GM08714 (cell line): ENCODE data around the gene F2.
"Not testable (repeated sequence)": the region's sequence is repeated elsewhere in the genome, so short reads cannot be mapped to it uniquely, and the experiment has no call there.

Experiments
- H3K4me3 ChIP-seq: fragments of 200-500 bp; sonication (Bioruptor generic); 2 replicates; pipeline ENCODE4 v1.5.1; 2014; ENCODE audit warnings: mild to moderate bottlenecking, low read length, inconsistent platforms
- ZNF274 ChIP-seq: IDR thresholded peaks from 2 replicates; pipeline ENCODE4 v1.6.1; 2012; ENCODE audit warnings: mild to moderate bottlenecking, low read depth, low read length

Gene F2

DNA sequence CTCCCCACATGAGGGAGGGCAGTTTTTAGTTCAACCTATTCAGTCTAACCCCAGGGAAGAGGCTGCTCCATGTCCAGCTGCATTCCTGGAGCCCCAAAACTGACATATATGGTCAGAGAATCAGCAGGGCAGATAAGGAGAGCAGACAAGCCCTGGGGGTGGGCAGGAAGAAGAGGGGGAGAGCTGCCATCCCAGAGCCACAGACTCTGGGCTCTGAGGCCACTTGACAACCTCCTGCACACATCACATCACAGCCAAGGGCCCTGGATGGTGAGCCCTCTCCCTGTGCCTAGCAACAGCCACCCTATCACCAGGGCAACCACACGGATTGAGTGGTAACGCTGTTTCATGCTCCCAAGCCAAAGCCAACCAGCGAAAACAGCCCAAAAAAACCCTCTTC is 21.7 kb upstream of the F2 start:
- H3K4me3 ChIP-seq = no peak overlapping the region
- TF ChIP-seq ZNF274 = no peak

DNA sequence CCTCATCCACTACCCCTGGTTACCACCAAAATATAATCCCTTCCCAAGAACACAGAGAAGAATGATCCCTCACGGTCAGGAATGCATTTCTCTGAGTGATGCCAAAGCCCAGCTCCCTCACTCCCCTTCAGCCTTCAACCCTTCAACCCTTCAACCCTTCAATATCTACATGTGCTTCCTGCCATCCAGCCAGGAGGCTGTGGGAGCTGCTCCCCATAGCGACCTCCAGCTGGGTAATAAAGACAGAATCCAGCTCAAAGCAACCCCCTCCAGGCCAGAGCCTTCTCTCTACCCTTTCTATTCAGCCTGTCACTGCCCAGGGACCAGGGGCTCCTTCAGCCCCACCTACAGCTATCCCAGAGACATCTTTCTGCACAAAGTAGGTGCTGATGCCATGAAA is 21.3 kb upstream of the F2 start:
- H3K4me3 ChIP-seq = no peak overlapping the region
- no peak for TF ChIP-seq ZNF274

DNA sequence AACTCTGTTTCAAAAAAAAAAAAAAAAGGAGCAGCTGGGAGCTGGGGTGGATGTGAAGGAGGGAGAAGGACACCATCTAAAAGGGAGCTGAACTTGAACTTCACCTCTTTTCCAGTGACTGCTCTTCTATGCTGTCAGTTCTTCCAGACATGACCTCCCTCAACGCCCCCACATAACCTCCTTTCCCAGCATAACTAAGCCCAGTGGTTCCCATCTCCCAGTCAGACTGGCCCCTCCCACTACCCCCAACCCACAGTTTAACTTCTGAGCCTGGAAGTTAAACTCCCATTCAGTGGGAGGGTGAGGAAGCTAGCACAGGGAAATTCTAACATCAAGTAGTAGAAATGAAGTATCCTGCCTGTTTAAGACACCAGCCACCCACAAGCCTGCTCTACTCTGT is 20.4 kb upstream of the F2 start:
- H3K4me3 ChIP-seq = no peak overlapping the region
- TF ChIP-seq ZNF274 = no peak

DNA sequence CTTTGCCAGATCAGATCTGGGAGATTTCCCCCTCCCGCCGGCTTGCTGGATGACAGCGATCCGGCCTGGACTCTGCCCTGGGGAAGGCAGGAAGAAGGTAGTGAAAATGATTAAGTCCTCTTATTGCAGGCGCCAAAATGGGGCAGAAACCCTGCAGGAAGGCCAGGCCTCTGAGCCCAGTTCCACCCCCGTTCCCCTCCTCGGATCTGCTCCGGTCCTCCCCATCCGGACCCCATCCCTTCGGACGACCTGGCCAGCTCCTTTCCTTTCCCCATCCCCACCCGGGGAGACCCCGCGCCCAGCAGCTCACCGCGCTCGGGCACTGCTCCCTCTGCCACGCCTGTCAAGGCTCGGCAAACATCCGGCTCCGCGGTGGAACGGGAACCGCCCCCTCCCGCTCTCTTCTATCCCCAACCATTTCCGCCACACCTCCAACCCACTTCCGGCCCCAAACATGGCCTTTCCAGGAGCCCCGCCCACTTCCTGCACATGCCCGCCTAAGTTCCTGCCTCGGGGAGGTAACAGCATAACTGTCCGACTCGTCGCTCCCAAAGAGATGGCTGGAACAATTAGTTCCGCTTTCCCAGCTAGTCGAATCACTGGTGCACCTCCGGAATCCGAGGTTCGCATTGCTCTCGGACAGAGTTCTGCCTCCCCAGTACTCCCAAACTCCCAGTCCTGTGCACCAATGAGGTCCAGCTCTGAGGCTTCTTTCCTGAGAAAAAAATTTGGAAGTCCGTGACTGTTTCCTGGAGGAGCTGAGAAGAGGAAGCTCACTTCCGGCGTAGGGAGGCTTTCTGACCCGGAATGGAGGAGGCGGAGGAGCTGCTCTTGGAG is 18.6 kb upstream of the F2 start, which contains the start of the genes ARHGAP1 and ZNF408:
ARHGAP1 (minus strand) TSS at position 379 of the 837 bp plus-strand sequence. CDS start 4,512 bp downstream, outside the sequence.
ZNF408 (plus strand) TSS at position 791 of the 837 bp plus-strand sequence; CDS start at position 808, 17 bp downstream.
- no peak for TF ChIP-seq ZNF274
- H3K4me3 ChIP-seq = peak within 1 kb of the TSS; percentile 92

DNA sequence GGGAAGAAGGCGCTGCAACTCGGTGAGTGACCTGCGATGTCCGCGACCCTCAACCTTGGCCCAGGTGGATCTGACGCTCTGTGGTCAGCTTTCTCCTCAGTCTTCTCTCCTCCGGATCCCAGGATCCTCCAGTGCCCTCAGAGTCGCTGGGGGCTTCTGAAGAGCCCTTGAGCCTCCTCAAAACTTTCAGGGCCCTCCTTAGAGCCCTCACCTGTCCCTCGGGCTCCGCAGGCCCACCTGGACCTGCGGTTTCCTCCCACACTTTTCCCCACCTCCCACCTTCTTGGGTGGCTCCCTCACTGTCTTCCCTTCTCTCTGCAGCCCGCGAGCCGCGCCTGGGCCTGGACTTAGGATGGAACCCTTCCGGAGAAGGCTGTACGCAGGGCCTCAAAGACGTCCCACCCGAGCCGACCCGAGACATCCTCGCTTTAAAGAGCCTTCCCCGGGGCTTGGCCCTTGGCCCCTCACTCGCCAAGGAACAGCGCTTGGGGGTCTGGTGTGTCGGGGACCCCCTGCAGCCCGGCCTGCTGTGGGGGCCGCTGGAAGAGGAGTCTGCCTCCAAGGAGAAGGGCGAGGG is 17.8 kb upstream of the F2 start:
- peak overlapping the region; percentile 86 for H3K4me3 ChIP-seq
- TF ChIP-seq ZNF274 = no peak

DNA sequence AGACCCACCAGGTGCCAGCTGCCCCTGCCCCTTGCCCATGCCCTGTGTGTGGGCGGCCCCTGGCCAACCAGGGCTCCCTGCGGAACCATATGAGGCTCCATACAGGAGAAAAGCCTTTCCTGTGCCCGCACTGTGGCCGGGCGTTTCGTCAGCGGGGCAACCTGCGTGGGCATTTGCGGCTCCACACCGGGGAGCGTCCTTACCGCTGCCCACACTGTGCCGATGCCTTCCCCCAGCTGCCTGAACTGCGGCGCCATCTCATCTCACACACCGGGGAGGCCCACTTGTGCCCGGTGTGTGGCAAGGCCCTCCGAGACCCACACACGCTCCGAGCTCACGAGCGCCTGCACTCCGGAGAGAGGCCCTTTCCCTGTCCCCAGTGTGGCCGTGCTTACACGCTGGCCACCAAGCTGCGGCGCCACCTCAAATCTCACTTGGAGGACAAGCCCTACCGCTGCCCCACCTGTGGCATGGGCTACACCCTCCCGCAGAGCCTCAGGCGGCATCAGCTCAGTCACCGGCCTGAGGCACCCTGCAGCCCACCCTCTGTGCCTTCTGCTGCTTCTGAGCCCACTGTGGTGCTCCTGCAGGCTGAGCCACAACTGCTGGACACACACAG is 13.8 kb upstream of the F2 start:
- TF ChIP-seq ZNF274 = no peak
- H3K4me3 ChIP-seq = no peak overlapping the region

DNA sequence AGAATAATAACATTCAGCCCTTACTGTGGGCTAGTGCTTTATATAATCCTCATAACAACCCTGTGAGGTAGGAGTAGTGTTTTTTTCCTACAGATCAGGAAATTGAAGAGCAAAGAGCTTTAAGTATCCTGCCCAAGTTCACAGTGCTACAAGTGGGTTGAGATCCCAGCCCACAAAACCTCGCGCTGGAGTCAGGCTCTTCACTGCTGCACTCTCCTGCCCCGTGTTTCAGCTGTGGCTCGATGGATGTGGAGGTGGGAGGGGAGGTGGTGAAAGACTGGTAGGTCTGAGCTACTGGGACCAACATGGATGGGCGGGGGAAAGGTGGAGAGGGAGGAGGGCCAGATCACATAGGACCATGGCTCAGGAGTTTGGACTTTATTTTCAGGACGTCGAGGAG is 12.1 kb upstream of the F2 start:
- H3K4me3 ChIP-seq = no peak overlapping the region
- no peak for TF ChIP-seq ZNF274

DNA sequence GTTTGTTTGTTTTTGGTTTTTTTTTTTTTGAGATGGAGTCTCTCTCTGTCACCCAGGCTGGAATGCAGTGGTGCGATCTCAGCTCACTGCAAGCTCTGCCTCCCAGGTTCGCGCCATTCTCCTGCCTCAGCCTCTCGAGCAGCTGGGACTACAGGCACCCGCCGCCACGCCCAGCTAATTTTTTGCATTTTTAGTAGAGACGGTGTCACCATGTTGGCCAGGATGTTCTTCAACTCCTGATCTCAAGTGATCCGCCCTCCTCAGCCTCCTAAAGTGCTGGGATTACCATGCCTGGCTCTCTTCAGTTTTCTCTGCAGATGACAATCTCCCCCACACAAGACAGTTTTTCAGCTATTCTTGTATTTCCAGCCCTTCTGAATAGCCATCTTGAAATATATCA is 9.7 kb upstream of the F2 start:
- not testable (repeated sequence) for H3K4me3 ChIP-seq

DNA sequence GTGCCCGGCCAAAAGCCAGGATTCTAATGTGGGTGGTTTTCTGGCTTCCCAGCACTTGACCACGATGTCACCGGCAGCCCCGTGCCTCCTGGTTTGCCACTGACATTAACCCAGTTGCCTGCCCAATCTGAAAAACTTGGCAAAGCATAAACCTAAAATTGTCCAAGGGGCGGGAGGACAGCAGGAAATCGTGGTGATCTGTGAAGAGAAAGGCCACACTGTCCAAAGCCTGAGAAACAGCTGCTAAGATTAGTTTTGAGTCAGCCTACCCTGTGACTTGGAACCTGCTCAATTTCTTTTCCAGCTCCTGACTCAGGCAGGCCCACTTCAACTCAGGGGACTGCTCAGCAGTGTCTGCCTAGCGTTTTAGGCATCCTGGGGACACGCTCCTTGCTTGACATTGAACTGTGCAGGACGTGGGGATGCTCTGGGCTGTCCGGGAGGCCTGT is 8.2 kb upstream of the F2 start:
- no peak for TF ChIP-seq ZNF274

DNA sequence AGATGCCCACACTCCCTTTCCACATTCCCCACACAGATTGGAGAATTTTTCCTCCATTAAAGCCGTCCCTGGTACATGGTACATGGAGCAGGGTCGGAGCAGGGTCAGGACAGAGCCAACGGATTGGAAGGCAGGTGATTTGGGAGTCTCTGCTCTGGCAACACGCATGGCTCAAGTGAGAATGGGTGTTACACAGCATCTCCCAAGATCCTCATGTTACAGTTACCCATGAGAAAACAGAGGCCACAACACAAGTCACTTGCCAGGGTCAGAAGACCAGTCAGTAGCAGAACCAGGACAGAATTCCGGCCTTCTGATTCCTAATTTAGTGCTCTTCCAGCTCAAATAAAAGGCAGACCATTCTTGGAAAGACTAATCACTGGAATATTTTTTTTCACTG is 7.7 kb upstream of the F2 start:
- TF ChIP-seq ZNF274 = no peak
- H3K4me3 ChIP-seq = no peak overlapping the region

More for the DNA sequence above, 8.2 kb upstream of the F2 start:
- H3K4me3 ChIP-seq = no peak overlapping the region

DNA sequence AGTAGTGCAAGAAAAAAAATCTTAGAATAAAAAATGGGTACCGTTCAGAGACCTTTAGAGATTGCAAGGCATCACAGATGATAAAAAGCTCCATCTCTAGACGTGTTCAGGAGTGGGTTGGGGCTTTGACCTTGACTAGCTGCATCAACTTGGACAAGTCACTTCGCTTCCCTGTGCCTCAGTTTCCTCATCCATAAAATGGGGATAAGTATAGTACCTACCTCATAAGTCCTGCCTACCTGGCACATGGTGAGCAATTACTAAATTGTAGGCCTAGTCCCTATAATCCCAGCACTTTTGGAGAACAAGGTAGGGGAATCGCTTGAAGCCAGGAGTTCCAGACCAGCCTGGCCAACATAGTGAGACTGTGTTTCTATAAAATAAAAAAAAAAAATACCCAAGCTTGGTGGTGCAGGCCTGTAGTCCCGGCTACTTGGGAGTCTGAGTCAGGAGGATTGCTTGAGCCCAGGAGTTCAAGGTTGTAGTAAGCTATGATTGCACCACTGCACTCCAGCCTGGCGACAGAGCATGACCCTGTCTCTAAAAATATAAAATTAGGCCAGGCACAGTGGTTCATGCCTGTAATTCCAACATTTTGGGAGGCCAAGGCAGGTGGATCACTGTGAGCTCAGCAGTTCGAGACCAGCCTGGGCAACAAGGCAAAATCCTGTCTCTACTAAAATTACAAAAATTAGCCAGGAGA is 6.0 kb upstream of the F2 start:
- no peak overlapping the region for H3K4me3 ChIP-seq
- no peak for TF ChIP-seq ZNF274

DNA sequence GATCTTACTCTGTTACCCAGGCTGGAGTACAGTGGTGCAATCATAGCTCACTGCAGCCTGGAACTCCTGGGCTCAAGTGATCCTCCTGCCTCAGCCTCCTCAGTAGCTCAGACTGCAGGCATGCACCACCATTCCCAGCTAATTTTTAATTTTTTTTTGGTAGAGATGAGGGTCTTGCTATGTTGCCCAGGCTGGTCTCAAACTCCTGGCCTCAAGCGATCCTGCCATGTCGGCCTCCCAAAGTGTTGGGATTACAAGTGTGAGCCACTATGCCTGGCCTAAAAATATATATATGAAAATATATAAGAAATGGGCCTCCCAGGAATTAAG is 1.2 kb upstream of the F2 start:
- H3K4me3 ChIP-seq = not testable (repeated sequence)

DNA sequence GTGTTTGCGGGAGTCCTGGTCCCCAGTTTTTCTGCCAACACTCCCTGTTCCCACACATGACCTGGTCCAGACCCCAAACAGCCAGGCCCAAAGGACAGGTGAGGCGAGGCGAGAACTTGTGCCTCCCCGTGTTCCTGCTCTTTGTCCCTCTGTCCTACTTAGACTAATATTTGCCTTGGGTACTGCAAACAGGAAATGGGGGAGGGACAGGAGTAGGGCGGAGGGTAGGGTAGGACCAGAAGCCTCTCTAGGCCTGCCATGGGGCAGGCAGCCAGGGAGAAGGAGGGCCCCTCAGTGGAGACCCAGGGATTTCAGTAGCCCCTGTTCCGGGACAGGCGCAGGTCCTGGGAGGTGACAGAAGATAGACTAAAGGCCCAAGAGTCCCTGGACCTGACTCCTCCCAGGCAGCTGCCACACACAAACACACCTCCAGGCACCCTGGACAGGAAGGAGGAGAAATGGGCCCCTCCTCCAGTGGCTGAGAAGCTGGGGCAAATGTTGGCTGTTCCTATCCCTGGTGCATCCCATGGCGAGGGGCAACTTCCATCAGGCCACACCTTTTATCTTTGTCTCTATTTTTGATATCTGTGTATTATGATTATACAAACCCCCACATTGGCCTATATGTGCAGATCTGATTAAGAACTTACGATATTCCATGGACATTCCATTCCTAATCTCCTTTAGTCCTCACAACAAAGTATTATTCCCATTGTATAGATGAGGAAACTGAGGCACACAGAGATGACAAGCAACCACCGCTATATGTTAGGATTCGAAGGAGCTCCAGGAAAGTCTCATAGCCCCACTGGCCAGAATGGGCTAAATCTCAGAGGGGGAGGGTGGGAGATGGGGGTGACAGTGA is 626 bp upstream of the F2 start:
- no peak overlapping the region for H3K4me3 ChIP-seq
- TF ChIP-seq ZNF274 = no peak

DNA sequence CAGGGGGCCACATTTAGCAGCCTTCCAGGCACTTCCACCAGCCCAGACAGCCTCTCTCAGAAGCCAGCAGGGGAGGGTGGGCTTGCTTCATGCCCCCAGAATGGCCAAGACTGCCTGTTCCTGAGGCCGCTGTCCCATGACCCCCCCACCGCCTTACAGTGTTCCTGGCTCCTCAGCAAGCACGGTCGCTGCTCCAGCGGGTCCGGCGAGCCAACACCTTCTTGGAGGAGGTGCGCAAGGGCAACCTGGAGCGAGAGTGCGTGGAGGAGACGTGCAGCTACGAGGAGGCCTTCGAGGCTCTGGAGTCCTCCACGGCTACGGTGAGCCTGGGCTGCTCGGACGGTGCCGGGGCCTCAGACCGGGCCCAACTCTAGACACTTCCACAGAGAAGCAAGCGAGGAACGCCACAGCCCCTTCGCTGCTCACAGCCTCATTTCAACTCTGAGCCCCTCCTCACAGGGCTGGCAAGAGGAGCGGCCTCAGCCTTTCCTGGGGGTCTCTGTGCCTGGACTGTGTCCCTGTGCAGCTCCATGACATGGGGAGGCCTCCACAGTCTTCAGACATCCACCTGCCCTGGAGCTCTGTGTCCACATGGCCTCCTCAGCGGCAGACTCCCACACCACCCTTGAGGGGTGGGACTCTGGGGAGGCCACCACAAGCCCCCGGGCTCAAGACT is 668 bp downstream of the F2 start:
- H3K4me3 ChIP-seq = no peak overlapping the region
- no peak for TF ChIP-seq ZNF274
